ENCODE results near the gene LELP1. TPM values are rescaled to one million over a fixed set of nuclear protein-coding genes. Genes with fewer than 3 reads are reported as not detected.

LELP1 gene
- total RNA-seq: not detected

GRCh38 chr1:153203130-153203529 lies at the start of gene LELP1:
Gene LELP1, plus strand, starts transcription at chr1:153203430. Its CDS starts 1,278 bp downstream, at chr1:153204708.

GRCh38 chr1:153217212-153217611 lies 14.0 kb downstream of the LELP1 start, which contains the start of gene PRR9:
Gene PRR9, plus strand, starts transcription at chr1:153217584. Its CDS starts 561 bp downstream, at chr1:153218145.

Other genes with a start within 250 kb of the LELP1 start
- gene SPRR4, start 232.8 kb upstream of the LELP1 start, total RNA-seq: not detected
- not detected for gene SPRR1A, start 219.3 kb upstream of the LELP1 start, total RNA-seq
- gene SPRR3, start 201.7 kb upstream of the LELP1 start, total RNA-seq: not detected
- gene SPRR1B, start 172.2 kb upstream of the LELP1 start, total RNA-seq: not detected
- not detected for gene SPRR2D, start 162.3 kb upstream of the LELP1 start, total RNA-seq
- gene SPRR2A, start 145.9 kb upstream of the LELP1 start, total RNA-seq: not detected
- not detected for gene SPRR2B, start 131.8 kb upstream of the LELP1 start, total RNA-seq
- gene SPRR2E, start 108.9 kb upstream of the LELP1 start, total RNA-seq: not detected
- not detected for gene SPRR2F, start 89.9 kb upstream of the LELP1 start, total RNA-seq
- not detected for gene SPRR2G, start 52.5 kb upstream of the LELP1 start, total RNA-seq
- not detected for gene PRR9, start 14.2 kb downstream of the LELP1 start, total RNA-seq
- not detected for gene LORICRIN, start 56.3 kb downstream of the LELP1 start, total RNA-seq
- not detected for gene PGLYRP3, start 109.5 kb downstream of the LELP1 start, total RNA-seq
- gene PGLYRP4, start 145.4 kb downstream of the LELP1 start, total RNA-seq: not detected
- gene S100A9, start 154.4 kb downstream of the LELP1 start, total RNA-seq: 9.1 TPM
- gene S100A12, start 172.2 kb downstream of the LELP1 start, total RNA-seq: 1.6 TPM
- 1.6 TPM for gene S100A8, start 187.6 kb downstream of the LELP1 start, total RNA-seq
- not detected for gene S100A7A, start 213.1 kb downstream of the LELP1 start, total RNA-seq

All from parietal lobe (tissue), 1 donor.